ENCODE data around the gene HES1. TPM values are rescaled to one million over a fixed set of nuclear protein-coding genes. Genes with fewer than 3 reads are reported as not detected.

Gene HES1
- total RNA-seq, 1 donor from 2014 or later = 46.6 TPM

GRCh38 chr3:194185221-194185620 lies 49.3 kb downstream of the HES1 start:
- TF ChIP-seq, protein P1, sequence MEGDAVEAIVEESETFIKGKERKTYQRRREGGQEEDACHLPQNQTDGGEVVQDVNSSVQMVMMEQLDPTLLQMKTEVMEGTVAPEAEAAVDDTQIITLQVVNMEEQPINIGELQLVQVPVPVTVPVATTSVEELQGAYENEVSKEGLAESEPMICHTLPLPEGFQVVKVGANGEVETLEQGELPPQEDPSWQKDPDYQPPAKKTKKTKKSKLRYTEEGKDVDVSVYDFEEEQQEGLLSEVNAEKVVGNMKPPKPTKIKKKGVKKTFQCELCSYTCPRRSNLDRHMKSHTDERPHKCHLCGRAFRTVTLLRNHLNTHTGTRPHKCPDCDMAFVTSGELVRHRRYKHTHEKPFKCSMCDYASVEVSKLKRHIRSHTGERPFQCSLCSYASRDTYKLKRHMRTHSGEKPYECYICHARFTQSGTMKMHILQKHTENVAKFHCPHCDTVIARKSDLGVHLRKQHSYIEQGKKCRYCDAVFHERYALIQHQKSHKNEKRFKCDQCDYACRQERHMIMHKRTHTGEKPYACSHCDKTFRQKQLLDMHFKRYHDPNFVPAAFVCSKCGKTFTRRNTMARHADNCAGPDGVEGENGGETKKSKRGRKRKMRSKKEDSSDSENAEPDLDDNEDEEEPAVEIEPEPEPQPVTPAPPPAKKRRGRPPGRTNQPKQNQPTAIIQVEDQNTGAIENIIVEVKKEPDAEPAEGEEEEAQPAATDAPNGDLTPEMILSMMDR (IDR thresholded peaks at IDR 0.05; ENCODE audit: insufficient read depth, low read length, severe bottlenecking) = no peak
- FAIRE-seq = no peak
- H3K36me3 ChIP-seq (ENCODE audit: control insufficient read depth, insufficient read depth, low read length) = no peaks in the 10 kb centered on the region

GRCh38 chr3:194187233-194187944 lies 51.4 kb downstream of the HES1 start:
- Histone ChIP-seq H3K36me3 (ENCODE audit: control insufficient read depth, insufficient read depth, low read length) (no peaks in the 10 kb centered on the region), H3K4me3 (ENCODE audit: low read depth, low read length) (no peak overlapping the region), H3K27me3 (ENCODE audit: control insufficient read depth, insufficient read depth, low read length) (no peaks in the 10 kb centered on the region)
- DNase-seq (ENCODE audit: low read depth) = no peak
- TF ChIP-seq, protein P1 (IDR thresholded peaks at IDR 0.05; ENCODE audit: insufficient read depth, low read length, severe bottlenecking) = no peak
- FAIRE-seq = peak; percentile 73

More at GRCh38 chr3:194185221-194185620, 49.3 kb downstream of the HES1 start:
- Histone ChIP-seq H3K27me3 (ENCODE audit: control insufficient read depth, insufficient read depth, low read length) (no peaks in the 10 kb centered on the region), H3K4me3 (ENCODE audit: low read depth, low read length) (no peak overlapping the region)
- DNase-seq (ENCODE audit: low read depth) = no peak

Other genes starting within 250 kb of the HES1 start
- gene CPN2, start 215.2 kb downstream of the HES1 start, total RNA-seq = not detected in 2 replicates
- not detected in 2 replicates for gene LRRC15, start 233.6 kb downstream of the HES1 start, total RNA-seq

Data from bronchial epithelial cell (primary cell).